Uterus (tissue), 4 donors: ENCODE data around the gene IL4I1. TPM values are rescaled to one million over a fixed set of nuclear protein-coding genes. Genes with fewer than 3 reads are reported as not detected.

Experiments used
- DNase-seq, 2 donors: peaks; one replicate each; pipeline ENCODE4 v3.0.0-alpha.2; 2019 to 2020
- H3K27ac ChIP-seq, 2 donors: fragments of 200-600 bp; sonication (generic); 1 replicate in 1 of 2; 2 replicates in 1 of 2; pipeline ENCODE4 v1.5.1; 2016 to 2018
- H3K27me3 ChIP-seq, 2 donors: fragments of 200-600 bp; sonication (generic); one replicate each; pipeline ENCODE4 v1.5.1; 2018 to 2019; ENCODE audit warnings: control low read depth in 1 of 2
- H3K36me3 ChIP-seq, 2 donors: fragments of 200-600 bp; sonication (generic); one replicate each; pipeline ENCODE4 v1.5.1; 2019; ENCODE audit warnings: control low read depth in 1 of 2
- H3K4me1 ChIP-seq, 2 donors: fragments of 200-600 bp; sonication (generic); one replicate each; pipeline ENCODE4 v1.5.1; 2018 to 2019; ENCODE audit warnings: control low read depth in 1 of 2
- H3K4me3 ChIP-seq, 2 donors: fragments of 200-600 bp; sonication (generic); 1 replicate in 1 of 2; 2 replicates in 1 of 2; pipeline ENCODE4 v1.5.1; 2018 to 2019; ENCODE audit warnings: mild to moderate bottlenecking in 1 of 2
- H3K9me3 ChIP-seq, 2 donors: fragments of 200-600 bp; sonication (generic); one replicate each; pipeline ENCODE4 v1.5.1; 2019; ENCODE audit warnings: control low read depth in 1 of 2
- POLR2A ChIP-seq, 2 donors: fragments of 450-650 bp; IDR thresholded peaks; one replicate each; pipeline ENCODE4 v1.6.1; 2016; ENCODE audit warnings: antibody characterized with exemption in 2 of 2, mild to moderate bottlenecking in 1 of 2, moderate library complexity in 1 of 2
- intact Hi-C: fragments of 100-400 bp; cut with DNase I; formaldehyde crosslinking; loops from one replicate; pipeline ENCODE4 v1.15.1; 2023; ENCODE audit warnings: low total_unique reads
- total RNA-seq, 4 donors: library from RNA; depleted of rRNA in 3 of 4; stranded (reverse); fragments of >200 nt in 3 of 4; gene quantifications; one replicate each; pipeline versions ENCODE4 v1.1.0 to v1.2.4, GENCODE V29; 2014 to 2023
- TF ChIP-seq, protein P1 (sequence below), 4 experiments: fragments of 200-600 bp in 2 of 4; fragments of 450-650 bp in 2 of 4; sonication (generic) in 2 of 4; IDR thresholded peaks; one replicate each; pipeline ENCODE4 v1.5.1; 2016 to 2019; ENCODE audit warnings: antibody characterized with exemption in 4 of 4, mild to moderate bottlenecking in 2 of 4, moderate library complexity in 1 of 4
- donor health status: DM: yes; HTN: yes; CAD: no.

IL4I1 gene
- total RNA-seq, 4 donors from 2014 or later, result 0.82 to 1.2 TPM; not detected in 2

DNA sequence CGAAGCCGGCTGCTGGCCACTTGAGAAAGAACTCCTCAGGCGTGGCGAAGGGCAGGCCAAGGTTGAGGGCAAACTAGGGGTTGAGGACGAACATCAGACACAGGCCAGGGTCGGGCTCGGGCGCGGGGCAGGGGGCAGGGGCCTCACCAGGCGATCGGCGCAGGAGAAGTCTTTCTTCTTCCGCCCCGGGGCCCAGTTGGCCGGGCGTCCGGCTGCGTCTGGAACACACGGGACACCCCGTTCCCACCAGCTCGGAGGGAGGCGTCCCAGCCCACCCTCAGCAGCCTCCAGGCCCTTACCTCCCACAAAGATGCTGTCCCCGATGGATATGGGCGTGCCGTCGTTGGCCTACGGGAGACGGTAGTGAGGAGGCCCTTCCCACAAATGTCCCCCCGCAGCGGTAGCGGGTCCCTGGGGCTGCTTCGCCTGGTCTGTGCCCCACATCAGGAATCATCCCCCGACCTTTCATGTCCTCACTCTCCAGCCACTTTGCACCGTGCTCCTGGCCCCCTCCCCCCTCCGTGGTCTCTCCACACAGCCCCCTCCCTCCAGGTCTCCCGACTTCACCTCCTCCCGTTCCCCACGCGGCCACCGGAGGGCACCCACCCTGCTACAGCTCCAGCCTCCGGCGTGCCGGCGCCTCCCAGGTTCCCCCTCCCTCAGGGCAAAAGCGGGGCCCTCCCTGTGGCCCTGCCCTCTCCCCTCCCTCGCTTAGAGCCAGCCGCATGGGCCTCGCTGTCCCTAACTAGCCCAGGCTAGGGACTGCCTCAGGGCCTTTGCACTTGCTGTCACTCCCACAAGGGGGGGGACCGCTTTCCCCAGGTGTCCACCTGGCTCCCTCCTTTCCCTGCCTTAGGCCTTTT lies 34.1 kb downstream of the IL4I1 start:
- H3K9me3 ChIP-seq, result no peaks in the 10 kb centered on the region
- no peaks in the 10 kb centered on the region for H3K27me3 ChIP-seq
- H3K36me3 ChIP-seq, result no peaks in the 10 kb centered on the region
- DNase-seq, result peak in 1 of 2 donors; percentile 18
- intact Hi-C loops, result no loop called here
- no peak overlapping the region for H3K4me3 ChIP-seq
- no peak for TF ChIP-seq POLR2A (IDR thresholded peaks at IDR 0.05)
- TF ChIP-seq, protein P1, sequence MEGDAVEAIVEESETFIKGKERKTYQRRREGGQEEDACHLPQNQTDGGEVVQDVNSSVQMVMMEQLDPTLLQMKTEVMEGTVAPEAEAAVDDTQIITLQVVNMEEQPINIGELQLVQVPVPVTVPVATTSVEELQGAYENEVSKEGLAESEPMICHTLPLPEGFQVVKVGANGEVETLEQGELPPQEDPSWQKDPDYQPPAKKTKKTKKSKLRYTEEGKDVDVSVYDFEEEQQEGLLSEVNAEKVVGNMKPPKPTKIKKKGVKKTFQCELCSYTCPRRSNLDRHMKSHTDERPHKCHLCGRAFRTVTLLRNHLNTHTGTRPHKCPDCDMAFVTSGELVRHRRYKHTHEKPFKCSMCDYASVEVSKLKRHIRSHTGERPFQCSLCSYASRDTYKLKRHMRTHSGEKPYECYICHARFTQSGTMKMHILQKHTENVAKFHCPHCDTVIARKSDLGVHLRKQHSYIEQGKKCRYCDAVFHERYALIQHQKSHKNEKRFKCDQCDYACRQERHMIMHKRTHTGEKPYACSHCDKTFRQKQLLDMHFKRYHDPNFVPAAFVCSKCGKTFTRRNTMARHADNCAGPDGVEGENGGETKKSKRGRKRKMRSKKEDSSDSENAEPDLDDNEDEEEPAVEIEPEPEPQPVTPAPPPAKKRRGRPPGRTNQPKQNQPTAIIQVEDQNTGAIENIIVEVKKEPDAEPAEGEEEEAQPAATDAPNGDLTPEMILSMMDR (IDR thresholded peaks at IDR 0.05), result no peak
- peaks cover 0 to 16% of the 10 kb centered on the region in 2 donors for H3K4me1 ChIP-seq
- no peak overlapping the region for H3K27ac ChIP-seq

GRCh38 chr19:49861541-49862378 lies 34.9 kb downstream of the IL4I1 start:
- Histone ChIP-seq H3K27me3 (no peaks in the 10 kb centered on the region), H3K36me3 (no peaks in the 10 kb centered on the region)
- intact Hi-C loops, result no loop called here

DNA sequence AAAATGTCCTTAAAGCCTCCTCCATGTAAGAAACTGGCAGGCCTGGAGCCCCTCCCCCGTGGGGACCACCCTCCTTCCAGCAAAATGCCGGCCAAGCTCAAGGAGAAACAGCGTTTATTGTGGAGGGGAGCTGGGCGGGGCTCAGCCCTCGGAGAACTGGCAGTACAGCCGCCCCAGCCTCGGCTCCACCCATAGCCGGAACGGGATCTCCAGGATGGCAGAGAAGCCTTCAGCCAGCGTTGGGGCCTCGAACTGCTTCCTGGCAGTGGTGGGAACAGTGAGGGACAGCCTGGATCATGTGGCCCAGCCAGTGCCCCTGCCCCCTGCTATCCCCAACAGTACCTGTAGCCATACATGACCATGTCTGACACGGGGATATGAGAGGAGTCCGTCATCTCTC lies 35.6 kb downstream of the IL4I1 start:
- Histone ChIP-seq H3K4me3 (no peak overlapping the region), H3K9me3 (no peaks in the 10 kb centered on the region), H3K27me3 (no peaks in the 10 kb centered on the region), H3K4me1 (peaks cover 0 to 8% of the 10 kb centered on the region in 2 donors), H3K36me3 (no peaks in the 10 kb centered on the region), H3K27ac (no peak overlapping the region)
- intact Hi-C loops, result no loop called here
- TF ChIP-seq, protein P1 (IDR thresholded peaks at IDR 0.05), result no peak
- no peak for TF ChIP-seq POLR2A (IDR thresholded peaks at IDR 0.05)
- peak; percentile 30 to 32 for DNase-seq

More at GRCh38 chr19:49861541-49862378, 34.9 kb downstream of the IL4I1 start:
- no peak for TF ChIP-seq POLR2A (IDR thresholded peaks at IDR 0.05)
- TF ChIP-seq, protein P1 (IDR thresholded peaks at IDR 0.05), result no peak
- Histone ChIP-seq H3K9me3 (no peaks in the 10 kb centered on the region), H3K4me1 (peaks cover 0 to 14% of the 10 kb centered on the region in 2 donors), H3K27ac (no peak overlapping the region), H3K4me3 (no peak overlapping the region)
- DNase-seq, result peak; percentile 18 to 29

GRCh38 chr19:49860336-49861102 lies 36.2 kb downstream of the IL4I1 start:
- intact Hi-C loops, result no loop called here
- H3K9me3 ChIP-seq, result no peaks in the 10 kb centered on the region
- H3K27me3 ChIP-seq, result no peaks in the 10 kb centered on the region
- no peak overlapping the region for H3K27ac ChIP-seq
- H3K4me3 ChIP-seq, result no peak overlapping the region
- peak in 1 of 2 donors; percentile 26 for DNase-seq
- peaks cover 0 to 7% of the 10 kb centered on the region in 2 donors for H3K4me1 ChIP-seq
- H3K36me3 ChIP-seq, result no peaks in the 10 kb centered on the region
- no peak for TF ChIP-seq POLR2A (IDR thresholded peaks at IDR 0.05)
- TF ChIP-seq, protein P1 (IDR thresholded peaks at IDR 0.05), result no peak
